Esophagus (tissue), 2 donors: Measurements from ENCODE around the gene TTC33. TPM values are rescaled to one million over a fixed set of nuclear protein-coding genes. Genes with fewer than 3 reads are reported as not detected.
"Not testable (repeated sequence)": the region's sequence is repeated elsewhere in the genome, so short reads cannot be mapped to it uniquely, and the experiment has no call there.

Experiments
- H3K27ac ChIP-seq, 2 donors: one replicate each; pipeline ENCODE4 v1.5.1; 2013; ENCODE audit warnings: low read depth in 2 of 2, mild to moderate bottlenecking in 2 of 2, inconsistent platforms in 1 of 2, low read length in 1 of 2, moderate library complexity in 1 of 2
- H3K27me3 ChIP-seq, 2 donors: one replicate each; pipeline ENCODE4 v1.6.1; 2013; ENCODE audit warnings: low read length in 2 of 2, control low read depth in 1 of 2, mild to moderate bottlenecking in 1 of 2; ENCODE audit not compliant: insufficient read depth in 2 of 2, control insufficient read depth in 1 of 2
- H3K36me3 ChIP-seq, 2 donors: one replicate each; pipeline ENCODE4 v1.6.1; 2013; ENCODE audit warnings: low read length in 1 of 2; ENCODE audit not compliant: control insufficient read depth in 2 of 2, insufficient read depth in 2 of 2
- H3K4me1 ChIP-seq, 2 donors: one replicate each; pipeline ENCODE4 v1.6.1; 2013; ENCODE audit warnings: low read length in 1 of 2; ENCODE audit not compliant: control insufficient read depth in 2 of 2, insufficient read depth in 2 of 2
- H3K4me3 ChIP-seq, 2 donors: one replicate each; pipeline ENCODE4 v1.5.1; 2013; ENCODE audit warnings: low read length in 2 of 2, mild to moderate bottlenecking in 2 of 2, low read depth in 1 of 2, moderate library complexity in 1 of 2
- H3K9me3 ChIP-seq, 2 donors: one replicate each; pipeline ENCODE4 v1.6.1; 2013; ENCODE audit warnings: mild to moderate bottlenecking in 2 of 2, low read depth in 1 of 2, low read length in 1 of 2, moderate library complexity in 1 of 2; ENCODE audit not compliant: control insufficient read depth in 2 of 2, insufficient read depth in 1 of 2
- WGBS, 2 donors: extraction: QIAGEN DNeasy Blood & Tissue Kit; methylation state at CpG; one replicate each; pipeline ENCODE4 v1.1.7; 2013; 5-methylcytosine and 5-hydroxymethylcytosine counted together
- polyA plus RNA-seq, 2 donors: library from polyadenylated mRNA; stranded (reverse); fragments of 200-250 nt; gene quantifications; one replicate each; pipeline ENCODE4 v1.2.3, GENCODE V29; 2013
- donor health status: healthy with polysubstance abuse.
- donor health status: Bipolar disorder and iron deficiency.

TTC33 gene
- polyA plus RNA-seq, 2 donors: 3.2 to 3.7 TPM

GRCh38 chr5:40607202-40607601 lies 148.6 kb downstream of the TTC33 start:
- Histone ChIP-seq H3K36me3 (no peaks in the 10 kb centered on the region), H3K27ac (no peak overlapping the region), H3K4me3 (no peak overlapping the region), H3K9me3 (no peaks in the 10 kb centered on the region), H3K27me3 (no peaks in the 10 kb centered on the region), H3K4me1 (no peaks in the 10 kb centered on the region)
- WGBS, 2 donors: 90 to 91% methylated on average over 3 of the region's 3 CpGs

- Histone ChIP-seq H3K4me3 (no peak overlapping the region), H3K9me3 (no peaks in the 10 kb centered on the region), H3K4me1 (no peaks in the 10 kb centered on the region), H3K36me3 (no peaks in the 10 kb centered on the region), H3K27ac (no peak overlapping the region), H3K27me3 (no peaks in the 10 kb centered on the region)
- WGBS, 2 donors: 85 to 86% methylated on average over 11 of the region's 11 CpGs
Observed at GRCh38 chr5:40606077-40606765, 149.5 kb downstream of the TTC33 start.

GRCh38 chr5:40605295-40605958 lies 150.3 kb downstream of the TTC33 start:
- 61 to 78% methylated on average over 4 of the region's 4 CpGs for WGBS, 2 donors
- H3K27me3 ChIP-seq: no peaks in the 10 kb centered on the region

GRCh38 chr5:40603378-40603777 lies 152.4 kb downstream of the TTC33 start:
- Histone ChIP-seq H3K27ac (no peak overlapping the region), H3K27me3 (no peaks in the 10 kb centered on the region), H3K36me3 (no peaks in the 10 kb centered on the region), H3K4me3 (no peak overlapping the region), H3K4me1 (no peaks in the 10 kb centered on the region), H3K9me3 (no peaks in the 10 kb centered on the region)
- WGBS, 2 donors: 48 to 86% methylated on average over 1 of the region's 1 CpG

More at GRCh38 chr5:40605295-40605958, 150.3 kb downstream of the TTC33 start:
- Histone ChIP-seq H3K27ac (no peak overlapping the region), H3K4me1 (no peaks in the 10 kb centered on the region), H3K9me3 (no peaks in the 10 kb centered on the region), H3K36me3 (no peaks in the 10 kb centered on the region), H3K4me3 (no peak overlapping the region)

GRCh38 chr5:40601198-40601868 lies 154.4 kb downstream of the TTC33 start:
- H3K36me3 ChIP-seq: no peaks in the 10 kb centered on the region
- no peak overlapping the region for H3K4me3 ChIP-seq
- H3K27ac ChIP-seq: no peak overlapping the region
- no peaks in the 10 kb centered on the region for H3K27me3 ChIP-seq
- no peaks in the 10 kb centered on the region for H3K4me1 ChIP-seq
- H3K9me3 ChIP-seq: no peaks in the 10 kb centered on the region

GRCh38 chr5:40600383-40600782 lies 155.4 kb downstream of the TTC33 start:
- H3K27me3 ChIP-seq: no peaks in the 10 kb centered on the region
- no peaks in the 10 kb centered on the region for H3K4me1 ChIP-seq
- WGBS, 2 donors: 81 to 92% methylated on average over 1 of the region's 1 CpG
- no peaks in the 10 kb centered on the region for H3K9me3 ChIP-seq
- H3K4me3 ChIP-seq: no peak overlapping the region
- H3K27ac ChIP-seq: no peak overlapping the region
- no peaks in the 10 kb centered on the region for H3K36me3 ChIP-seq

- Histone ChIP-seq H3K4me1 (no peaks in the 10 kb centered on the region), H3K9me3 (no peaks in the 10 kb centered on the region), H3K27ac (no peak overlapping the region), H3K36me3 (no peaks in the 10 kb centered on the region), H3K27me3 (no peaks in the 10 kb centered on the region), H3K4me3 (no peak overlapping the region)
Observed at GRCh38 chr5:40599676-40600075, 156.1 kb downstream of the TTC33 start.

GRCh38 chr5:40594811-40595210 lies 160.9 kb downstream of the TTC33 start:
- no peaks in the 10 kb centered on the region for H3K4me1 ChIP-seq
- no peaks in the 10 kb centered on the region for H3K9me3 ChIP-seq
- no peak overlapping the region for H3K27ac ChIP-seq
- no peaks in the 10 kb centered on the region for H3K27me3 ChIP-seq
- no peaks in the 10 kb centered on the region for H3K36me3 ChIP-seq
- no peak overlapping the region for H3K4me3 ChIP-seq
- WGBS, 2 donors: 23 to 24% methylated on average over 1 of the region's 1 CpG

GRCh38 chr5:40591727-40592396 lies 163.9 kb downstream of the TTC33 start:
- not testable (repeated sequence) for H3K9me3 ChIP-seq, H3K27me3 ChIP-seq, H3K4me3 ChIP-seq, H3K4me1 ChIP-seq, H3K36me3 ChIP-seq, H3K27ac ChIP-seq
- WGBS, 2 donors: 78 to 79% methylated on average over 10 of the region's 10 CpGs
